MCF 10A (cell line): ENCODE data around the gene EPHB3. TPM values are rescaled to one million over a fixed set of nuclear protein-coding genes. Genes with fewer than 3 reads are reported as not detected.

ENCODE experiments used
- BruUV-seq: library from RNA; stranded (reverse); fragments of 400-500 nt; replicated peaks from 2 replicates; lab custom pipeline; 2021; lab: Mats Ljungman, UMichigan
- CTCF ChIA-PET: fragments of 300-600 bp; sonication (Branson Sonifier 250); formaldehyde crosslinking; extraction: SDS; loops from one replicate; lab custom pipeline; 2021; ENCODE audit warnings: antibody characterized with exemption, inconsistent platforms; lab: Yijun Ruan, JAX
- POLR2A ChIA-PET: fragments of 300-600, 350-650 bp; sonication (Branson Sonifier 250); formaldehyde crosslinking; extraction: SDS; loops from one replicate; lab custom pipeline; 2020; ENCODE audit warnings: antibody characterized with exemption, inconsistent platforms; lab: Yijun Ruan, JAX
- DNase-seq: peaks from one replicate; pipeline ENCODE4 v3.0.0-alpha.2; 2018; ENCODE audit not compliant: unreplicated experiment
- H3K27ac Mint-ChIP-seq: one replicate; pipeline ENCODE4 v1.8.0; 2022; ENCODE audit warnings: mild to moderate bottlenecking, low read depth, mixed read lengths; ENCODE audit not compliant: unreplicated experiment
- H3K27me3 Mint-ChIP-seq: one replicate; pipeline ENCODE4 v1.8.0; 2022; ENCODE audit warnings: mixed read lengths; ENCODE audit not compliant: insufficient read depth, unreplicated experiment
- H3K36me3 Mint-ChIP-seq: one replicate; pipeline ENCODE4 v1.8.0; 2022; ENCODE audit warnings: mild to moderate bottlenecking, moderate library complexity, mixed read lengths; ENCODE audit not compliant: insufficient read depth, unreplicated experiment
- H3K4me1 Mint-ChIP-seq: one replicate; pipeline ENCODE4 v1.8.0; 2022; ENCODE audit warnings: mixed read lengths; ENCODE audit not compliant: insufficient read depth, unreplicated experiment
- H3K4me3 Mint-ChIP-seq: one replicate; pipeline ENCODE4 v1.8.0; 2022; ENCODE audit warnings: mild to moderate bottlenecking, moderate library complexity, mixed read lengths; ENCODE audit not compliant: unreplicated experiment
- H3K9me3 Mint-ChIP-seq: one replicate; pipeline ENCODE4 v1.8.0; 2022; ENCODE audit warnings: mixed read lengths; ENCODE audit not compliant: unreplicated experiment
- intact Hi-C: fragments of 100-400 bp; cut with micrococcal nuclease; formaldehyde crosslinking; loops from 2 replicates; pipeline ENCODE4 v1.14.1; 2022
- total RNA-seq: library from RNA; stranded (reverse); gene quantifications from 2 replicates; pipeline ENCODE4 v1.2.3, GENCODE V29; 2022
- TF ChIP-seq, protein P1 (sequence below): fragments of 200-600 bp; IDR thresholded peaks from one replicate; pipeline ENCODE4 v1.8.0; 2022; ENCODE audit warnings: antibody characterized with exemption, mild to moderate bottlenecking; ENCODE audit not compliant: unreplicated experiment

Gene EPHB3
- total RNA-seq, 1 experiment from 2014 or later = 4.0 TPM

DNA sequence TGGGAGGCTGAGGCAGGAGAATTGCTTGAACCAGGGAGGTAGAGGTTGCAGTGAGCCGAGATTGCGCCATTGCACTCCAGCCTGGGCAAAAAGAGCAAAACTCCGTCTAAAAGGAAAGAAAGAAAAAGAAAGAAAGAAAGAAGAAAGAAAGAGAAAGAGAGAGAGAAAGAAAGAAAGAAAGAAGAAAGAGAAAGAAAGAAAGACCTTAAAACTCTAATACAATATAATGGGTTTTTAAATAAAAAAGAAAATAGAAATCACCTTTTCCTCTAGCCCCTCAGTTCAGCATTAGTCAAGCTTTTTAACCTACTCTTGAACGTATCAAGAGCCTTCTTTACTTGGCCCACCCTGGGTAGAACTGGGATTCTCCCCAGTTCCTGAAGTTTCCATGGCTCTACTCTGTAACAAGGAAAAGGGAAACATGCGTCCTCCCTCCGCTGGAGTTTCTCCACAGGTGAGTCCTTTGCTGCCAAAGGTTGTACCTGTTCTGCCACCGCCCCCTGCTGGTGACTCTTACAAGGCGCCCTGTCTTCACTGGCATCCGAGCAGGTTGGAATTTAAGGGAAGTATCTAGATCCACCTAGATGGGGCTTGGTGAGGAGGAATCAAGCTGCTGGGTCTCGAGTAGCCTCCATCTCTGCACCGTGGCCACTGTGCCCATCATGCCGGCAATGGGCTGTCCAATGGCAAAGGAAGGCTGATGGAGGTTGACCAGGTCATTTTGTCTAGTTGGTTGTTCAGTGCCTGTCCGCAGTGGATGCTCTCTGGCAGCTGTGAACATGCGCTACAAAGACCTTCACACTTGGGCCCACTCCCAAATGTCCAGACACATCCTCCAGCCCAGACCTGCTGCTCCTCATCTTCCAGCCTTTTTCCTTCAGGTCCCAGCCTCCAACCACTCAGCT, 20.6 kb upstream of the EPHB3 start:
- H3K9me3 Mint-ChIP-seq = no peaks in the 10 kb centered on the region

DNA sequence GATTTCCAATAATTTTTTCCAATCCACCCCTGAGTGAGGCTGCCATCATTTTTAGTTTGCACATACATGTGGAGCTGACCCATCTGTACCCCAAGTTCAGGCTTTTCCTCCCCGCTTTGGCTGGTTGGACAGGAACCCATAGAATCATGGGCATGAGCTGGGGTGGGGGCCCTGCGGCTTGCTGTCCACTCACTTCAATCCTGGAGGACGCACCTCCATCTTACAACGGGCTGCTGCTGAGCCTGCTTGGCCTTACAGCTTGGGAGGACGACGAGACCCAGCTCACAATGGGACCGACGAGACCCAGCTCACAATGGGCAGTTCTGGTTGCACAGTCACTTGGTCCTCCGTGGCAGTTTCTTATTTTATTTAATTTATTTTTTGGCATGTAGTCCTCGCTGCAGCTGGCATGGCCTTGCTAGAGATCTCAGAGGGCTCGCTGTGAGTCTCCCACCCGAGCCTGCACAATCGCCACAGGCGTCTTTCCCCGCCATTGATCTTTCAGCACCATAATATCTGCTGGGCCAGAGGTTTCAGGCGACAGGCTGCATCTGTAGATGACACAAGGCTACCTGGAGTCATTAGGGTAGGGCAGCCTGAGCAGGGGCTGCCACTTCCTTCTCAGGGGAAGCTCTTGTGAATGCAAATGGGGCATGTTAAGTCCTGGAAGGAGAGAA, 19.6 kb upstream of the EPHB3 start:
- CTCF ChIA-PET = interaction anchor here (0.6 to 12.3 kb wide), 48 partner anchors 10 to 652 kb away, joined by 3 to 212 read pairs (median 4); no protein-coding TSS in a partner anchor
- no TSS peak for BruUV-seq
- POLR2A ChIA-PET = interaction anchor here (3.2 kb wide), 1 partner anchor 170 kb away, joined by 13 read pairs; no protein-coding TSS in a partner anchor
- DNase-seq = no peak
- intact Hi-C loops = loop anchor here (1.0 to 5.0 kb wide), 2 partner anchors 124 to 645 kb away; no protein-coding TSS in a partner anchor
- TF ChIP-seq, protein P1, sequence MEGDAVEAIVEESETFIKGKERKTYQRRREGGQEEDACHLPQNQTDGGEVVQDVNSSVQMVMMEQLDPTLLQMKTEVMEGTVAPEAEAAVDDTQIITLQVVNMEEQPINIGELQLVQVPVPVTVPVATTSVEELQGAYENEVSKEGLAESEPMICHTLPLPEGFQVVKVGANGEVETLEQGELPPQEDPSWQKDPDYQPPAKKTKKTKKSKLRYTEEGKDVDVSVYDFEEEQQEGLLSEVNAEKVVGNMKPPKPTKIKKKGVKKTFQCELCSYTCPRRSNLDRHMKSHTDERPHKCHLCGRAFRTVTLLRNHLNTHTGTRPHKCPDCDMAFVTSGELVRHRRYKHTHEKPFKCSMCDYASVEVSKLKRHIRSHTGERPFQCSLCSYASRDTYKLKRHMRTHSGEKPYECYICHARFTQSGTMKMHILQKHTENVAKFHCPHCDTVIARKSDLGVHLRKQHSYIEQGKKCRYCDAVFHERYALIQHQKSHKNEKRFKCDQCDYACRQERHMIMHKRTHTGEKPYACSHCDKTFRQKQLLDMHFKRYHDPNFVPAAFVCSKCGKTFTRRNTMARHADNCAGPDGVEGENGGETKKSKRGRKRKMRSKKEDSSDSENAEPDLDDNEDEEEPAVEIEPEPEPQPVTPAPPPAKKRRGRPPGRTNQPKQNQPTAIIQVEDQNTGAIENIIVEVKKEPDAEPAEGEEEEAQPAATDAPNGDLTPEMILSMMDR = no peak
- H3K27ac Mint-ChIP-seq = no peak overlapping the region
- H3K4me1 Mint-ChIP-seq = no peaks in the 10 kb centered on the region
- H3K27me3 Mint-ChIP-seq = peaks cover 77% of the 10 kb centered on the region
- no peaks in the 10 kb centered on the region for H3K36me3 Mint-ChIP-seq
- H3K9me3 Mint-ChIP-seq = no peaks in the 10 kb centered on the region
- no peak overlapping the region for H3K4me3 Mint-ChIP-seq

More for the DNA sequence above, 20.6 kb upstream of the EPHB3 start:
- POLR2A ChIA-PET = interaction anchor here (0.9 to 3.2 kb wide), 2 partner anchors 15 to 169 kb away, joined by 3 to 13 read pairs; no protein-coding TSS in a partner anchor
- intact Hi-C loops = loop anchor here (1.0 to 5.0 kb wide), 2 partner anchors 123 to 644 kb away; no protein-coding TSS in a partner anchor
- CTCF ChIA-PET = interaction anchor here (0.5 to 12.3 kb wide), 48 partner anchors 9 to 1271 kb away, joined by 3 to 212 read pairs (median 4); no protein-coding TSS in a partner anchor
- H3K27ac Mint-ChIP-seq = no peak overlapping the region
- H3K4me1 Mint-ChIP-seq = no peaks in the 10 kb centered on the region
- H3K27me3 Mint-ChIP-seq = peaks cover 71% of the 10 kb centered on the region
- TF ChIP-seq, protein P1 = peak; percentile 91
- BruUV-seq = no TSS peak
- H3K4me3 Mint-ChIP-seq = no peak overlapping the region
- DNase-seq = peak; percentile 85
- H3K36me3 Mint-ChIP-seq = no peaks in the 10 kb centered on the region

DNA sequence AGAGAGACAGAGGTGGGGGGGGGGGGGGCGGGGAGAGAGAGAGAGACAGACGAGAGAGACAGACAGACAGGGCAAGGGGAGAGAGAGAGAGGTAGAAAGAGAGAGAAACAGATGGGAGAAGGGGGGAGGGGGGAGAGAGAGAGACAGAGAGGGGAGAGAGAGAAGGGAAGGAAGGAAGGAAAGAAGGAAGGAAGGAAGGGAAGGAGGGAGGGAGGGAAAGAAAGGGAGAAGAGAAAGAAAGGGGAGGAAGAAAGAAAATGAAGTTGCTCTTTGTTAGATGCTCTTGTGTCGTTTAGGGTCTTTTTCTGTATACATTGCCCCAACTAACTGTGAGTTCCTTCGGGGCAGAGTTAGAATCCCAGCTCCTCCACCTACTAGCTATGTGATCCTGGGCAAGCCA, 19.0 kb upstream of the EPHB3 start:
- intact Hi-C loops = loop anchor here (5.0 kb wide), 1 partner anchor 645 kb away; no protein-coding TSS in a partner anchor
- no peaks in the 10 kb centered on the region for H3K36me3 Mint-ChIP-seq
- TF ChIP-seq, protein P1 = no peak
- no peaks in the 10 kb centered on the region for H3K9me3 Mint-ChIP-seq
- no peak overlapping the region for H3K27ac Mint-ChIP-seq
- H3K4me1 Mint-ChIP-seq = no peaks in the 10 kb centered on the region
- ChIA-PET POLR2A (interaction anchor here (3.2 kb wide), 1 partner anchor 171 kb away, joined by 13 read pairs; no protein-coding TSS in a partner anchor), CTCF (interaction anchor here (0.6 to 12.3 kb wide), 23 partner anchors 10 to 647 kb away, joined by 3 to 212 read pairs (median 7); no protein-coding TSS in a partner anchor)
- no peak for DNase-seq
- BruUV-seq = no TSS peak
- H3K4me3 Mint-ChIP-seq = no peak overlapping the region
- peaks cover 77% of the 10 kb centered on the region for H3K27me3 Mint-ChIP-seq
